GM12878 (cell line): ENCODE results near the gene CFAP410. TPM values are rescaled to one million over a fixed set of nuclear protein-coding genes. Genes with fewer than 3 reads are reported as not detected.

Experiments
- ATAC-seq: fragments of 200-7000 bp; cut with Tn5 transposase; 3 replicates; pipeline ENCODE4 v1.9.1; 2020; ENCODE audit warnings: mild to moderate bottlenecking, moderate library complexity
- BruUV-seq: library from RNA; stranded (reverse); fragments of 400-500 nt; replicated peaks from 2 replicates; lab custom pipeline; 2021; lab: Mats Ljungman, UMichigan
- CTCF ChIA-PET: fragments of 300-600 bp; sonication (Branson Sonifier 250); formaldehyde crosslinking; extraction: SDS; loops from one replicate; lab custom pipeline; 2021; ENCODE audit warnings: inconsistent platforms; lab: Yijun Ruan, JAX
- POLR2A ChIA-PET: fragments of 350-600 bp; formaldehyde crosslinking; extraction: SDS; loops from one replicate; lab custom pipeline; 2021; ENCODE audit warnings: inconsistent platforms; lab: Charles Lee
- RAD21 ChIA-PET: fragments of 300-600 bp; sonication (Branson Sonifier 250); formaldehyde crosslinking; loops from one replicate; lab custom pipeline; 2023; ENCODE audit warnings: antibody characterized with exemption; ENCODE audit not compliant: unreplicated experiment; lab: Charles Lee
- SMC1A ChIA-PET: fragments of 300-600 bp; sonication (Branson Sonifier 250); formaldehyde crosslinking; loops from one replicate; lab custom pipeline; 2023; ENCODE audit not compliant: unreplicated experiment, uncharacterized antibody; lab: Charles Lee
- DNase-seq: peaks from one replicate; pipeline ENCODE4 v3.0.0-alpha.2; 2011; ENCODE audit warnings: low read depth, low spot score
- FAIRE-seq: peaks from 3 replicates; lab custom pipeline; 2011; peaks lifted over from hg19 to GRCh38; lab: Jason Lieb, UNC
- H2AFZ ChIP-seq: 2 replicates; pipeline ENCODE4 v1.6.0; 2011; ENCODE audit warnings: low read depth, low read length, control low read depth; ENCODE audit not compliant: control insufficient read depth
- H3K27ac ChIP-seq: 2 replicates; pipeline ENCODE4 v1.5.1; 2011; ENCODE audit warnings: control low read depth; ENCODE audit not compliant: control insufficient read depth, insufficient read depth
- H3K27me3 ChIP-seq, 2 experiments: replicated peaks in 1 of 2; 2 replicates each; pipeline versions ENCODE4 v1.6.0 to v1.6.1; 2011; ENCODE audit warnings: low read length in 1 of 2; ENCODE audit not compliant: control insufficient read depth in 2 of 2, insufficient read depth in 2 of 2
- H3K36me3 ChIP-seq, 2 experiments: 2 replicates each; pipeline ENCODE4 v1.5.1; 2011; ENCODE audit warnings: low read length in 1 of 2; ENCODE audit not compliant: control insufficient read depth in 2 of 2, insufficient read depth in 2 of 2
- H3K4me1 ChIP-seq: 2 replicates; pipeline ENCODE4 v1.6.1; 2011; ENCODE audit warnings: mild to moderate bottlenecking, low read length, moderate library complexity, mixed read lengths; ENCODE audit not compliant: control insufficient read depth, insufficient read depth
- H3K4me2 ChIP-seq: 2 replicates; pipeline ENCODE4 v1.6.0; 2011; ENCODE audit warnings: control low read depth; ENCODE audit not compliant: control insufficient read depth, insufficient read depth
- H3K4me3 ChIP-seq: fragments of 200-600 bp; sonication (generic); 2 replicates; pipeline ENCODE4 v1.5.1; 2016
- H3K79me2 ChIP-seq: 2 replicates; pipeline ENCODE4 v1.6.0; 2011; ENCODE audit warnings: low read length; ENCODE audit not compliant: control insufficient read depth, insufficient read depth
- H3K9ac ChIP-seq: 2 replicates; pipeline ENCODE4 v1.8.0; 2011; ENCODE audit warnings: low read length, control low read depth, mixed read lengths; ENCODE audit not compliant: control insufficient read depth, insufficient read depth
- H3K9me3 ChIP-seq: replicated peaks from 3 replicates; pipeline ENCODE4 v1.5.1; 2011; ENCODE audit warnings: mild to moderate bottlenecking, low read length; ENCODE audit not compliant: control insufficient read depth, insufficient read depth
- H4K20me1 ChIP-seq: 2 replicates; pipeline ENCODE4 v1.6.0; 2011; ENCODE audit not compliant: control insufficient read depth, insufficient read depth
- DPF2 ChIP-seq: fragments of 450-650 bp; IDR thresholded peaks from 2 replicates; pipeline ENCODE4 v1.6.1; 2017; ENCODE audit warnings: mild to moderate bottlenecking
- EED ChIP-seq: sonication (generic); IDR thresholded peaks from 2 replicates; pipeline ENCODE4 v1.6.1; 2016; ENCODE audit warnings: antibody characterized with exemption, low read depth
- ETV6 ChIP-seq, 2 experiments: fragments of 450-650 bp in 1 of 2; IDR thresholded peaks in 1 of 2; conservative IDR thresholded peaks in 1 of 2; 2 replicates each; pipeline ENCODE4 v1.6.1; 2014; ENCODE audit warnings: antibody characterized with exemption in 1 of 2, borderline replicate concordance in 1 of 2, low read depth in 1 of 2, mild to moderate bottlenecking in 1 of 2, moderate library complexity in 1 of 2
- IKZF1 ChIP-seq: fragments of 450-650 bp; conservative IDR thresholded peaks from 2 replicates; pipeline ENCODE4 v1.6.1; 2017; ENCODE audit warnings: antibody characterized with exemption, mild to moderate bottlenecking
- MTA2 ChIP-seq: fragments of 450-650 bp; IDR thresholded peaks from 2 replicates; pipeline ENCODE4 v1.6.1; 2016; ENCODE audit warnings: low read depth, mild to moderate bottlenecking, moderate library complexity
- NKRF ChIP-seq: fragments of 450-650 bp; conservative IDR thresholded peaks from 2 replicates; pipeline ENCODE4 v1.6.1; 2017; ENCODE audit warnings: mild to moderate bottlenecking, moderate library complexity
- NR2C1 ChIP-seq: fragments of 450-650 bp; IDR thresholded peaks from 2 replicates; pipeline ENCODE4 v1.6.1; 2017; ENCODE audit warnings: antibody characterized with exemption, mild to moderate bottlenecking, moderate library complexity
- NR2F1 ChIP-seq: fragments of 450-650 bp; conservative IDR thresholded peaks from 2 replicates; pipeline ENCODE4 v1.6.1; 2017; ENCODE audit warnings: mild to moderate bottlenecking
- NRF1 ChIP-seq: conservative IDR thresholded peaks from 2 replicates; pipeline ENCODE4 v1.6.1; 2011; ENCODE audit warnings: mild to moderate bottlenecking, low read depth, low read length, improper control_type of control experiment
- RAD51 ChIP-seq: fragments of 450-650 bp; IDR thresholded peaks from 2 replicates; pipeline ENCODE4 v1.6.1; 2016; ENCODE audit warnings: moderate library complexity, mild to moderate bottlenecking, inconsistent platforms
- SMARCA5 ChIP-seq: fragments of 450-650 bp; IDR thresholded peaks from 2 replicates; pipeline ENCODE4 v1.6.1; 2017; ENCODE audit warnings: mild to moderate bottlenecking
- TAF1 ChIP-seq: IDR thresholded peaks from 2 replicates; pipeline ENCODE4 v1.6.1; 2011; ENCODE audit warnings: mild to moderate bottlenecking, low read depth, low read length, borderline replicate concordance
- TCF12 ChIP-seq: IDR thresholded peaks from 2 replicates; pipeline ENCODE4 v1.6.1; 2011; ENCODE audit warnings: low read depth, mild to moderate bottlenecking, low read length
- YBX1 ChIP-seq: fragments of 450-650 bp; IDR thresholded peaks from 2 replicates; pipeline ENCODE4 v1.6.1; 2016; ENCODE audit warnings: antibody characterized with exemption
- ZNF687 ChIP-seq: fragments of 450-650 bp; IDR thresholded peaks from 2 replicates; pipeline ENCODE4 v1.6.1; 2017; ENCODE audit warnings: mild to moderate bottlenecking, moderate library complexity
- WGBS: methylation state at CpG from one replicate; pipeline ENCODE4 v1.1.6; 2016; ENCODE audit warnings: low lambda C conversion rate; ENCODE audit not compliant: insufficient replicate concordance, insufficient coverage; ENCODE audit errors: missing lambda C conversion rate; 5-methylcytosine and 5-hydroxymethylcytosine counted together
- in situ Hi-C: fragments of 300-500 bp; cut with MboI; formaldehyde crosslinking; loops from 9 replicates; pipeline ENCODE4 v1.14.3; 2018; ENCODE audit warnings: mixed read lengths
- intact Hi-C: fragments of 100-400 bp; cut with micrococcal nuclease; formaldehyde crosslinking; loops from one replicate; pipeline ENCODE4 v1.14.2; 2022; ENCODE audit not compliant: unreplicated experiment
- polyA plus RNA-seq, 11 experiments: library from polyadenylated mRNA; depleted of rRNA in 4 of 11; unstranded in 6 of 11; stranded (reverse) in 5 of 11; fragments of >200 nt; fragmentation: Nextera tagmentation in 4 of 11; fragmentation: Illumina TruSeq in 1 of 11; extraction: Ambion mirVana in 4 of 11; extraction: Trizol in 1 of 11; gene quantifications; 1 replicate in 1 of 11; 2 replicates in 10 of 11; pipeline versions ENCODE4 v1.2.1 to v1.2.3, GENCODE V29; 2011 to 2016; ENCODE audit warnings: inconsistent platforms in 2 of 11, missing spikeins in 2 of 11, low read depth in 1 of 11
- total RNA-seq, 4 experiments: library from RNA; depleted of rRNA in 3 of 4; stranded (reverse); fragments of >200 nt in 3 of 4; fragmentation: Illumina TruSeq in 1 of 4; extraction: Trizol in 1 of 4; gene quantifications; 2 replicates each; pipeline versions ENCODE4 v1.2.1 to v1.2.3, GENCODE V29; 2013 to 2021
- TF ChIP-seq, protein P1 (sequence below): IDR thresholded peaks from 2 replicates; pipeline ENCODE4 v1.6.1; 2011; ENCODE audit warnings: low read depth, low read length, improper control_type of control experiment, borderline replicate concordance
- TF ChIP-seq, protein P2 (sequence below): fragments of 450-650 bp; IDR thresholded peaks from 2 replicates; pipeline ENCODE4 v1.6.1; 2017; ENCODE audit warnings: low read depth, mild to moderate bottlenecking, moderate library complexity

CFAP410 gene
- total and polyA plus RNA-seq, 10 of the 15 experiments (the other 5 are each of a cell fraction or from before 2014, with no cell fraction given): 0.14 to 24.8 (median 11.3) TPM

- H3K4me3 ChIP-seq: no peak overlapping the region
- no peaks in the 10 kb centered on the region for H3K36me3 ChIP-seq
- no peaks in the 10 kb centered on the region for H3K9me3 ChIP-seq
- no peaks in the 10 kb centered on the region for H3K79me2 ChIP-seq
- no peak overlapping the region for H2AFZ ChIP-seq
- 23% methylated on average over 9 of the region's 9 CpGs for WGBS
- ATAC-seq (peak; percentile 83), FAIRE-seq (no peak), DNase-seq (no peak)
- H4K20me1 ChIP-seq: no peaks in the 10 kb centered on the region
- BruUV-seq: no TSS peak
- intact Hi-C loops (no loop called here), in situ Hi-C loops (no loop called here)
- ChIA-PET SMC1A (no interaction called here), CTCF (interaction anchor here (0.7 kb wide), 1 partner anchor 17 kb away, joined by 3 read pairs; no protein-coding TSS in a partner anchor), RAD21 (no interaction called here), POLR2A (no interaction called here)
- H3K4me2 ChIP-seq: no peak overlapping the region
- H3K9ac ChIP-seq: no peak overlapping the region
- H3K4me1 ChIP-seq: peaks cover 6% of the 10 kb centered on the region; the same call in 1 of the 2 replicates
- H3K27me3 ChIP-seq: no peaks in the 10 kb centered on the region
- H3K27ac ChIP-seq: no peak overlapping the region
- peak; percentile 51 for TF ChIP-seq IKZF1
- TF ChIP-seq DPF2: 0 out of 2 replicates have a peak, but pooled peaks have one; percentile 33
- peak; percentile 27; the same call in 1 of the 2 replicates for TF ChIP-seq NR2C1
- peak; percentile 14; the same call in 1 of the 2 replicates for TF ChIP-seq EED
- TF ChIP-seq ETV6 (conservative IDR thresholded peaks at IDR 0.05 in 1 of 2, IDR thresholded peaks at IDR 0.05 in 1 of 2; ENCODE audit: borderline replicate concordance in 1 of 2, low read depth in 1 of 2): no peak
- TF ChIP-seq NR2F1: peak; percentile 94
- TF ChIP-seq MTA2: peak; percentile 13; the same call in 1 of the 2 replicates
- no peak for TF ChIP-seq YBX1
- no peak for TF ChIP-seq RAD51
- TF ChIP-seq, protein P1, sequence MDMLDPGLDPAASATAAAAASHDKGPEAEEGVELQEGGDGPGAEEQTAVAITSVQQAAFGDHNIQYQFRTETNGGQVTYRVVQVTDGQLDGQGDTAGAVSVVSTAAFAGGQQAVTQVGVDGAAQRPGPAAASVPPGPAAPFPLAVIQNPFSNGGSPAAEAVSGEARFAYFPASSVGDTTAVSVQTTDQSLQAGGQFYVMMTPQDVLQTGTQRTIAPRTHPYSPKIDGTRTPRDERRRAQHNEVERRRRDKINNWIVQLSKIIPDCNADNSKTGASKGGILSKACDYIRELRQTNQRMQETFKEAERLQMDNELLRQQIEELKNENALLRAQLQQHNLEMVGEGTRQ: no peak
- TF ChIP-seq, protein P2, sequence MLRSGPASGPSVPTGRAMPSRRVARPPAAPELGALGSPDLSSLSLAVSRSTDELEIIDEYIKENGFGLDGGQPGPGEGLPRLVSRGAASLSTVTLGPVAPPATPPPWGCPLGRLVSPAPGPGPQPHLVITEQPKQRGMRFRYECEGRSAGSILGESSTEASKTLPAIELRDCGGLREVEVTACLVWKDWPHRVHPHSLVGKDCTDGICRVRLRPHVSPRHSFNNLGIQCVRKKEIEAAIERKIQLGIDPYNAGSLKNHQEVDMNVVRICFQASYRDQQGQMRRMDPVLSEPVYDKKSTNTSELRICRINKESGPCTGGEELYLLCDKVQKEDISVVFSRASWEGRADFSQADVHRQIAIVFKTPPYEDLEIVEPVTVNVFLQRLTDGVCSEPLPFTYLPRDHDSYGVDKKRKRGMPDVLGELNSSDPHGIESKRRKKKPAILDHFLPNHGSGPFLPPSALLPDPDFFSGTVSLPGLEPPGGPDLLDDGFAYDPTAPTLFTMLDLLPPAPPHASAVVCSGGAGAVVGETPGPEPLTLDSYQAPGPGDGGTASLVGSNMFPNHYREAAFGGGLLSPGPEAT: peak; percentile 69; the same call in 1 of the 2 replicates
- no peak for TF ChIP-seq NRF1
- TF ChIP-seq TCF12: no peak
- no peak for TF ChIP-seq SMARCA5
- no peak for TF ChIP-seq NKRF
- TF ChIP-seq TAF1: no peak
- 0 out of 2 replicates have a peak, but pooled peaks have one; percentile 65 for TF ChIP-seq ZNF687
These were observed 56.8 kb downstream of the CFAP410 start for GRCh38 chr21:44282370-44282769.
